Glomerular visceral epithelial cell (primary cell): ENCODE data around the gene RDH16.
"Not testable (repeated sequence)": the region's sequence is repeated elsewhere in the genome, so short reads cannot be mapped to it uniquely, and the experiment has no call there.

Experiments used
- DNase-seq: peaks from one replicate; pipeline ENCODE4 v3.0.0-alpha.2; 2016; ENCODE audit errors: extremely low spot score

The RDH16 gene

DNA sequence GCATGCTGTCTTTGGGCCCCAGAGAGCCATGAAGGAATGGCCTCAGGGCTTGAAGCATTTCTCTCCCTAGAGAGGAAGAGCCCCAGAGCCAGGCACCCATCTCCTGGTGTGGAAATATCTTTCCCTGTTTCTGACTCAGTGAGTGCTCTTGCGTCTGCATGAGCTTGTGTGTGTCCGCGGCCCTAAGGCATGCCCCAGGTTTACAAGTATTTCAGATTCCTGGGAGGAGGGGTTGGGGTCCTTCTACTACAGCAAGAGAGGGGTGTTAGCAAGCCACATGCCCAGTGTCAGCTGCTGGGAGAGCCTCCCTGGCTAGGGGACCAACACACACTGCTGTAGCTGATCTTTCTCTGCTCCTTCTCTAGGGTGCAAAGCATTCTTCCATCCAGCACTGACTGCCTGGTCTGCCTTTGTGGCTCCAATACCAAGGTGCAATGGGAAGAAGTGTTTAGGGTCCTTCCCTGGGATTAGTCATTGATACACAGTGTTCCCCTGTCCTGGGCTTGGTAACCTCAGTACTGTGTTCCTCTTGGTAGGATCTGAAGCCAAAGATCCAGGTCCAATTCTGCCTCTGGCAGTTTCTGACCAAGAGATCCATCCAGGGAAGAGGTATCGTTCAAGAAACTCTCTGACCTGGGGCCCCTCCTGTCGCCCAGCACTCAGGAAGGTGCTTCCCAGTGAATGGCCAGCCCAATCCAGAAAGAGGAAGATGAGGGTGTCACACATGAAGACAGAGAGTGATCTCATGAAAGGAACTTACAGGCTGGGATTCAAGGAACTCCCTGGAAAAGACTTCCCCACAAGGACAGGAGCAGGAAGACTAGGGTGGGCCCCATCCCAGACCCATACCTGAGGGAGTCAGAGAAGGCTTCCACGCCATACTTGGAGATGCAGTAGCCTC, 3.1 kb downstream of the RDH16 start:
- DNase-seq: no peak

DNA sequence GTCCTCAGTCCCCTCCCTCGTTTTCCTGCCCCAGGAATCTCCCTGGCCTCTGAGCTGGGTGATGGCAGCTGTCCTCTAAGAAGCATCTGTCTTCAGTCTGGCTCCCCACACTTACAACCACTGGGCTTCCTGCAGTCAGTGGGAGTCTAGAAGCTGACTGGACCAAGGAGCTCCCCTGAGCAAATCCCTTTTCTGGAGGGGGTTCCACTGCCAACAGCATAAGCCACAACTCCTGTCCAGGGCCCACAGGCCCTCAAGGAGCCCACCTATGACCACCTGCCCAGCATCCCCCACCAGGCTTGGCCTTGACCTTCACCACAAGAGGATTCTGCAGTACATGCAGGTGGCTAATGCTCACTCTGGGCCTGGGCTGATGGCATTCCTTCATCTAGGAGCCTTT, 4.1 kb downstream of the RDH16 start:
- no peak for DNase-seq

DNA sequence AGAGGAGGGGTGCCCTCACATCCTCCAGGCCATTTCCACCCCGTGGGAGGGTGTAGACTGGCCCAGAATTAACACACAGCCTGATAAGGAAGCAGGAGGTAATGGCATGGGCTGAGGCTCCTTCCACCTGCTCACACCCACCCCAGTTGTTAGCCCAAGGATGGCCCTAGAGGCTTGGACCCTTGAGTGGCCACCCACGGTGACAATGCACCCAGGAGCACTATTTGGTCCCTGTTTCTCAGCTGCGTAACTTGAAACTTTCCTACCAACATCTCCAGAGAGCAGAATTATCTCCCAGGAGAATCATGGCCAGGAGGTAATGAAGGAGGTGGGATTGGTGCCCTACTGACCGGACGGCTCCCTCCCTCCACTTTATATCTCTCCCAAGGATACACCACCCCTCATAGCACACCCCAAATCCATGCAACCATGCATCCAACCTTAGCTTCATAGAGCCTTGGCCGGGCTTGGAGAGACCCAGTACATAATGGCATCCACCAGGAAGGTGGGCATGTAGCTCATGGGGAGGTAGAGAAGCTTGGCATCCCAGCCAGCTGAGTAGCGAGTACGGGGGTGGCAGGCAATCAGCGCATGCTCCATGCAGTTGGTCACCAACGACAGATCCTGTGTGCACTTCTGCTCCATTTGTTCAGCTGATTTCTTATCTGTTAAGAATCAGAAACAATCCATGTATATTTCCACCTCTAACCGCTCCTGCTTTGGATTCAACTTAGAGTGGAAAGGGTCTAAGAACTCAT, 5.6 kb downstream of the RDH16 start:
- no peak for DNase-seq

DNA sequence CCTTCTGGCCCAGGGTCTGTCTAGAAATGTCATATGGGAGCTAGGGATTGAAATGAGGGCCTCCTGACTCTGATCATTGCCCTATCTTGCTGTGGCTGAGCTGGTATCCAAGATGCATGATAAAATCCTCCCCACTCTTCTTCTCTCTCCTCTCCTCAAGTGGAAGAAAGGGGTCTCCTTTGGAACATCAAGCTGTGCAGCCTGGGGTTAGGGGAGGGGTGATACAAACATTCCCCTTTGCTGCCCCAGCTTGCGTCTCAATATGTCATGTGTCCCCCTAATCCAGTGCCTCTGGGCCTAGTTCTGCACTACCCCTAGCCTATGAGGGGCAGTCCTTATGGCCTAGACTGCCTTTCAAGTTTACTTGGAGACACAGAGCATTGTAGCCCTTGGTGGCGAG, 8.5 kb downstream of the RDH16 start:
- no peak for DNase-seq

DNA sequence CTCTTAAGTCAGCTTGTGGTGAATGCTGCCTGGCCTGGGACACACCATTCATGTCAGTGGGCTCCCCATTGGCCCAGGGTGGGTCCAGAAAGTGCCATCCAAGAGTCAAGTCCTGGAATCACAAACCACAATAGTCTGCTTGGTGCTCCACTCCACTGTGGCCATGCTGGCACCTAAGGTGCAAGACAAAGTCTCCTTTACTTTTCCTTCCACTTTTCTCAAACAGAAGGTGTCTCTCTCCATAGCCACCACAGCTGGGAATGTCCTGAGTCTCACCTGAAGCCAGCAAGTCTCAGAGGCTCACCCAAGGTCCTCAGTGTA, 9.0 kb downstream of the RDH16 start:
- no peak for DNase-seq

DNA sequence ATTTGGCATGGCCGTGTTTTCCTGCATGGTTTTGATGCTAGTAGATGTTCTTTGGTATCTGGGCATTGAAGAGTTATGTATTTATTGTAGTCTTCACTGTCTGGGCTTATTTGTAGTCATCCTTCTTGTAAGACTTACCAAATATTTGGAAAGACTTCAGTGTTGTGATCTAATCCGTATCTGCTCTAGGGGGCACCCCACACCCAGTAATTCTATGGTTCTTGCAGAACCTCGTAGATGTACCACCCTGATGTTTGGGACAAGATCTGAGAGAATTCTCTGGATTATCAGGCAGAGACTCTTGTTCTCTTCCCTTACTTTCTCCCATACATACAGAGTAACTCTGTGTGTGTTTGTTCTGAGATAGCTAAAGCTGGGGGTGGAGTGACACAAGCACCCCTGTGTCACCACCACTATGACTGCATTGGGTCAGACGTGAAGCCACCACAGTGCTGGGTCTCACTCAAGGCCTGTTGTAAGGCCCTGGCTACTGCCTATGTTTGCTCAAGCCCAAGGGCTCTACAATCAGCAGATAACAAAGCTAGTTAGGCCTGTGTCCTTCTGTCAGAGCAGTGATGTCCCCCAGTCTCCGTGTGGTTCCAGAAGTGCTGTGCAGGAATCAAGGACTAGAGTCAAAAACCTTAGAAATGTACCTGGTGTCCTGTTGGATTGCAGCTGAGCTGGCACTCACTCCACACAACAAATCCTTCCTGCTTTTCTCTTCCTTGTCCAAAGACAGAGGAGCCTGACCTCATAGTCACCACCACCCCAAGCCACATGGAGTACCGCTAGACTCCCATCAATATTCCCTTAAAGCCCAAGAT, 9.6 kb downstream of the RDH16 start:
- DNase-seq: no peak

DNA sequence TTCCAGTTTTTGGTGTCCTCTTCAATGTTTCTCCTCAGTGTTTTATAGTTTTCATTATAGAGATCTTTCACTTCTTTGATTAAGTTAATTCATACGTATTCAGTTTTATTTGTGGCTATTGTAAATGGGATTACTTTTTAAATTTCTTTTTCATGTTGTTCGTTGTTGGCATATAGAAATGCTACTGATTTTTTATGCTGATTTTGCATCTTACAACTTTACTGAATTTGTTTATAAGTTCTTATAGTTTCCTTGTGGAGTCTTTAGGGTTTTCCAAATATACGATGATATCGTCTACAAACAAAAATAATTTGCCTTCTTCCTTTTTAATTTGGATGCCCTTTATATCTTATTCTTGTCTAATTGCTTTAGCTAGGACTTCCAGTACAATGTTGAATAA, 13.5 kb downstream of the RDH16 start:
- no peak for DNase-seq

DNA sequence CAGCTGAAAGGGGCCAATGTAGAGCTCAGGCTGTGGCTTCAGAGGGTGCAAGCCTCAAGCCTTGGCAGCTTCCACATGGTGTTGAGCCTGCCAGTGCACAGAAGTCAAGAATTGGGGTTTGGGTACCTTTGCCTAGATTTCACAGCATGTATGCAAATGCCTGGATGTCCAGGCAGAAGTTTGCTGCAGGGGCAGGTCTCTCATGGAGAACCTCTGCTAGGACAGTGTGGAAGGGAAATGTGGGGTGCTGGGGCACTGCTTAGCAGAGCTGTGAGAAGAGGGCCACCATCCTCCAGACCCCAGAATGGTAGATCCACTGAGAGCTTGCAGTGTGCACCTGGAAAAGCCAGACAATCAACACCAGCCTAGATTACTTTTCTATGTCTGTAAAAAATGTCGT, 14.0 kb downstream of the RDH16 start:
- not testable (repeated sequence) for DNase-seq

DNA sequence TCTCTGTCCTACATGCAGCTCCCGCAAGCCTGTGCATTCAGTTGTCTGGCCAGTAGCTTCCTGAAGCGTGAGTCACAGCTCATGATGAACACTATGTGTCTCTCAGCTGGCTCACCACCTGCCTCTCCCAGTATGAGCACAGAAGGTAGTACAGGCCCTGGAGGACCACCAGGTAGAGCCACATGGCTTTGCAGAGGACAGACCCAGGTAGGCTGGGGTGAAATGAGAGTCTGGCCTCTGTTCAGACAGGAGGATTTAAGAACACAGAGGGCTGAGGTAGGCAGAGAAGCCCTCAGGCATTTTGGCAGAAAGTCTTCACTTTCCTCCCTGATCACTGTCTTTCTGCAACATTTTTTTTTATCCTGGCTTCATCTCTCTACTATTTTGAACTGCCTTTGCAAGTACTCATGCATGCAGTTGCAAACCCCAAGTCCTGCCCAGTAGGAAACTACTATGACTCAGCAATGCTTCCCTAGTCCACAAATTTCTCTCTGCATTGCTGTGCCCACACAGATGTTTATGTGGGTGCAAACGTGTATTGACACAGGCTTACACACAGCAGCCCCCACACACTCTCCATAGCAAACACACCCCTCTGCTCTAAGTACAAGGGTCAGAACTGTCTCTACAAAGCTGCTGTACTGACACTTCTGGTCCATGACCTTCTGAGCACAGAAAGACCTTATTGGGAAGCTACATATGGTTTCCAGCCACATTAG, 15.9 kb downstream of the RDH16 start:
- DNase-seq: peak; percentile 61

DNA sequence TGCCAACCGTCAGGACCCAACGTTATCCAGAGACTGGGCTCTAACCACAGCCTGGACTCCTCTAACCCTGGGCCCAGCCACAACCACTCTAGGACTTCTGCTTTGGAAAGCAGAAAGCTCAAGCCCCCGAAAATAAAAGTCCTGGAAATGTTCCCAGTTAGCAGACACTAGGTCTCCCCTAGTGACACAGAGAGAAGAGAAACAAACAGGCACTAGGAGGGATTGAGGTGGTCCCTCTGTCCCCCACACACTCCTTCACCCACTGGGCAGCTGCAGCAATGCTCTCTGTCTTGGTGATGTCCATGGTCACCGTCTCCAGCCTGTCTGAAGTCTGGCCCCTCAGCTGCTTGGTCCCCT, 16.5 kb downstream of the RDH16 start:
- DNase-seq: not testable (repeated sequence)

DNA sequence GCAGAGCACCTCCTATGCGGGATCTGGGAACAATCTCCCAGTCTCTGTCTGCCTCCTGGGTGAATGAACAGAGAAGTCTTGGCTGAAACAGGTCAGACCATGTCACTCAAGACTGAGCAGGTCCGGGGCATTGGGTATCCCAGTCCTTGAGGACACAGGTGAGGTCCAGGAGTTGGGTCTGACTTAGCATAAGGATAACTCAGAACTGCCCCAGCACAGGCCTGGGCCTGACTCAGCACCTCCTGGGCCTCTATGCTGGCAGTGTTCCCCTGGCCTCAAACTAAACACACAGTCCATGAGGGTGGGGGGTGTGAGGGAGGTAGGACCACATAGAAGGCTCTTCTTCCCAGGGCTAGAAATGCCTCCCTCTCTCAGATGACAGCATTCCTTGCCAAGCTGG, 21.7 kb downstream of the RDH16 start:
- no peak for DNase-seq

DNA sequence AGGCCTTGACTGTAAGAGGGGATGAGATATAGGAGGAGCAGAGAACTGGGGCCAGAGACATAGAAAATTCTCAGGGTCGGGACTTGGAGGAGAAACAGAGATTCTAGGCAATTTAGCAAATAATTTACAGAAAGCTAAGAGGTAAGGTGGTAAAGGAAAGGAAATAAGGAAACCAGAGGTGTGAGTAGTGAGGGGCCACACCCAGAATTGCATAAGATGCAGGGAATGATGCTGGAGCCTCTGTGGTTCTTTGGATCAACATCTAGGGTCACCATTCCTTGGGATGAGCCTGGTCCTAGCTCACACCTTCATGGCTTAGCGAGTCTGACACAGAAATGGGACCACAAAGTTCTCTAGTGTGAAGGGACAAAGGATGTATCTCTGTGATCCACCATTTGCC, 22.3 kb downstream of the RDH16 start:
- no peak for DNase-seq

DNA sequence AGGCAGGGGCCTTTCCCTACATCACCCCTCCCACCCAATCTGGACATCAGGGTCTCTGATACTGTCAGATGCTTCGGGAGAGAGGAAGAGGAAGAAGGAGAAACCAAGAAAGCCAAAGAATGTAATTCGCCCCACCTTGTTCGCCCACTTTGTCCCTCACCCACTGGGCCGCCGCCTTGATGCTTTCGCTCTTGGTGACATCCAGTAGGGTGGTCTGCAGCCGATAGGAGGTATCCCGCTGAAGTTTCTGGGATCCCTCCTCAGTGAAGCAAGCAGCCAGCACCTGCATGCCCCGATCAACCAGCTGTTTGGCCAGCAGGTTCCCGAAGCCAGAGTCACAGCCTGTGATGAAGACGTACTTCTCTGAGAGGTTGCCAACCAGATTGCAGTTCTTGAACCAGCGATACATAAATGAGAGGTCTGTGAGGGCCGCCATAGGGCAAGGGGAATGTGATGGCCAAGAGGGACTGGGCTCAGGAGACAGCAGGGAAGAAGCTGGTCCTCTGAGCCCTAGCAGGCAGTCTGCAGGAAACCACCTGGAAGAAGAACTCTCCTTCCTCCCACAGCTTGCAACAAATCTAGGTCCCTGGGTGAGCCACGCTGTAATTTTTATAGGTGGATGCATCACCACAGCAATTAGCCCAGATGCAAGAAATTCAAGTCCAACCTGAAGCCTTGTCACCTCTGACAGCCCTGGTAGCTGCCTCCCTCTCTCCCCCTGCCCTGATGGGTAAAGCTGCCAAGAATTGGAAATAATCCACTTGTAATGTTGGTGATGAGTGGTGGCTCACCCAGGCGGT, 23.4 kb downstream of the RDH16 start, which contains the start of gene SDR9C7:
Gene SDR9C7 (minus strand): TSS at position 583 of the 800 bp plus-strand sequence. CDS start 147 bp downstream, at position 436.
- DNase-seq: no peak

DNA sequence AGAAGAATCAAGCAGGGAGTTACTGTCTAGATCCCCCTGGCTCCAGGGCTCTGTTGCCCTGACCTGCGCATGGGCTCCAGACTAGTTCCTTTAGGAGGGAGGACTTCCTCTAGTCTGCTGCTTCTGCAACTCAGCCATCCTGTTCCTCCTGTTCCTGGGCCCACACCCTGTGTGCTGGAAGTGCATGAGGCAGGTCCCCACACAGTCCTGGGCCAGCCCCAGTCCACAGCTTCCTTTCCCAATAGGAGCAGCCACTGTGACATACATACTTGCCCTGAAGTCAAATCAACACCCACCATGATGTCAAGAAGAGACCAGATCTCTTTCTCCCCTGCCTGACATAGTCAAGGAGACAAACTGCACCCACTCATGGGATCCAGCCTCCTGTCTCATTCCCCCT, 24.5 kb downstream of the RDH16 start:
- DNase-seq: no peak

DNA sequence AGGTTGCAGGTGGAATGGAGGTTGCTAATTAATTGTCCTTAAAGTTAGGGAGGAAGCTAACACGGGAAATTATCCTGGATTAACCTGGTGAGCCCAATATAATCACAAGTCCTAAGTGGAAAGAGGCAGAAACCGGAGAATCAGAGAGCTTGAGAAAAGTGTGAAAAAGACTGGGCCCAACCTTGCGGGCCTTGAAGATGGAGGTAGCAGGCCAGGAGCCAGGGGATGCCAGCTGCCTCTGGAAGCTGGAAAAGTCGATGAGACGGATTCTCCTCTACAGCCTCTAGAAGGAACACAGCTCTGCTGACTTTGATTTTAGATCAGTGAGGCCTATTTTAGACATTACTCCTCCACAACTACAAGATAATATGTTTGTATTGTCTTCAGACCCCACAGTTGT, 25.3 kb downstream of the RDH16 start:
- no peak for DNase-seq

DNA sequence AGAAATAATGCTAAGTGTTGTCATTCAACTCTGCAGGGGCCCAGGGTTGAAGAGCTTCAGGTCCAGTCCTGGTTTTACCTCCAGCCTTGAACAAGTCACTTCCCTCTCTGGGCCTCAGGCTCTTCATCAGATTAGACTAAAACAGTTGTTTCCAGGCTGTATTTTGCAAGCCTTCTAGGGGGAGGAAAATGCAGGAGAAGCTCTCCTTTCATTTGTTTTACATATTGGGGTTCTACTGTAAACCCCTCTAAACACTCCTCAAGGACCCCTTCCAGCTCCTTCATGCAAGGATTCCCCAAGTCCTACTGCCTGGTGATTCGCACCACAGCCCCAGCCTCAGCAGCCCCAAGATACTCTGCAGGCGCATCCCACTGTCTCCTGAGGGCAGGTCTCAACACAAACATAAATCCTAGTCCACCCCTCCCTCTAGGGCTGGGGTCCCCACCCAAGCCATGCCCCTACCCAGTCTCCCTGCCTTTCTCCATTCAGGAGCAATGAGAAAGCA, 25.9 kb downstream of the RDH16 start:
- DNase-seq: peak; percentile 21

DNA sequence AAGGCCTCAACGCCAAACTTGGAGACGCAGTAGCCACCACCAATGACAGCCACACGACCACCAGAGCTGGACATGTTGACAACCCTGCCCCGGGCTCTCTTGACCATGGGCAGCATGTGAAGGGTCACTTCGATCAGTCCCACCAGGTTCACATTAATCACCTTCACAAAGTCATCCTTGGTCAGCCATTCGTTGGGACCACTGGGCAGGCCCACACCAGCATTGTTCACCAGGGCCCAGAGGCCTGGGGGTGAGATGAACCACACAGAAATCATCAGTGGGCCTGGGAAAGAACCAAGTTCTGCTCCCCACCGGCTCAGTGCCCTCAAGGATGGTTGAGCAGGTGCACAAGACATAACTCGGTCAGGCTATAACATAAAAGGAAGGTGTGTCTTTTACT, 27.2 kb downstream of the RDH16 start:
- DNase-seq: no peak

DNA sequence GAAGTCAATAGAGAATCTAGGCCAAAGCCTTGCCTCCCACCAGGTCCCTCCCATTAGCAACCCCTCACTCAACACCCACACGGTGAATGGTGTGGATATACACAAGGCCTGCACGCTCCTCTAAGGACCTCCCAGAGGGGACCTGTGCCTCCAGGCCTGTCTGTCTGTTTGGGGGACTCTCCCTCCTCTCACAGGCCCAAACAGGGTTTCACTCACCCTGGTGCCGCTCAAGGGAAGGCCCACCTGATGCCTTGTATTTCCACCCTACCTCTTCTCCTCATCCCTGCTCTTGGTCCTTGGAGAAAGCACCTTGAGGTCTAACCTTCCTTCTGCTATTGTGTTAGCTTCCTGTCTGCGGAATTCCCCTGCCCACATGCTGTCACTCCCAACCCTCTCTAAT, 27.6 kb downstream of the RDH16 start:
- no peak for DNase-seq

DNA sequence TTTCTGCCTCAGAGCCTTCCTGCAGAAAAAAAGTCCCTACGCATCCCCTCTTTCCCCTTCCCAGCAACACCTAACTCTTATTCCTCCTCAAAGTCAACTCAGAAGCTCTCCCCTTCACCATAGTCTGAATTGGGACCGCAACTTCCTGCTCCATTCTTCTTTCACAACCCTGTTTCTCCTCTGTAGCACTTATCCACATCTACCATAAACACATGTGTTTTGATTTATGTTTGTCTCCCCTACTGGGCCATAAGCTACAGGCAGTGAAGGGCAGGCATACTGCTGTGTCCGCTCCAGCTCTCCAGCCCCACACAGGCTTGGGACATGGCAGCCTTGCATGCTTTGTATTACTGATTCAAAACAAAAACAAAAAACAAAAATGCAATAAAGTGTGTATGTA, 29.1 kb downstream of the RDH16 start:
- DNase-seq: no peak

DNA sequence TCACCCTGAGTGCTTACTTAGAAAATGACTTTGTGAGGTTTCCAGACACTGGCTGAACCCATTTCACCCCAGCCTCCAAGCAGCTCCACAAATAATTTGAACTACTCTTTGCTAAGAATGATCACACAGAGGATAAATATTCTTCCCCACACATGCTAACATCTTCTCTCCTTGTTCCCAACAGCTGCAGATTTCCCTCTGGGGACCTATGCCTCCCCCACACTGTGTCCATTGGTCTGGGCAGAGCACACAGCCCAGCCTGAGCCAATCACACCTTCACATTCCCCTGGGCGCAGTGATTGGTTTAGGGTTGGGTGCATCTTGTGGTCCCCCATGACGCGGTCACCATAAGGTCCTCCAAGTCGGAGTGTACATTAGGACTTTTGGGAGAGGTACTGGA, 30.1 kb downstream of the RDH16 start:
- no peak for DNase-seq

DNA sequence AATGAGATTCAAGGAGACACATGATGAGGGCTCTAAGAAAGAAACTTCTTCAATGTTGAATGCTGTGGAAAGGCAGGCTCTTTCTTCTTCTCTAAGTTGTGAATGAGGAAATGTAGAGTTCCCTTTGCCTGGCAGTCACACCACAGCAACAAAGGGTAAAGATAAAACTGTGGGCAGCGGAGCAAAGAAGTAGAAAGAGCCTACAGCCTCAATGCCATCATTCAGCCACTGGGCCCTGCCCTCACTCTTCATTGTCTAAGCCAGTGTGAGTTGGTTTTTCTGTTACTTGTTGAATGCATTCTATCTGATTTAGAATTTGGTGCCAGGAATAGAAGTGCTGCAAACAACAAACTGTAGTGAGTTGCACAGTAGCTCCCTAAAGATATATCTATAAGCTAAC, 35.4 kb downstream of the RDH16 start:
- DNase-seq: no peak
